Prostate gland (tissue), 2 donors: Measurements from ENCODE around the gene CARS2. TPM values are rescaled to one million over a fixed set of nuclear protein-coding genes. Genes with fewer than 3 reads are reported as not detected.

Experiments used
- DNase-seq: peaks from one replicate; pipeline ENCODE4 v3.0.0-alpha.2; 2019; ENCODE audit warnings: low spot score
- H3K27ac ChIP-seq, 2 donors: fragments of 200-600 bp; sonication (generic); 2 replicates each; pipeline ENCODE4 v1.5.1; 2017 to 2019
- H3K27me3 ChIP-seq: fragments of 200-600 bp; sonication (generic); replicated peaks from 2 replicates; pipeline ENCODE4 v1.5.1; 2019; ENCODE audit not compliant: insufficient read depth
- H3K36me3 ChIP-seq, 2 donors: fragments of 200-600 bp; sonication (generic); 1 replicate in 1 of 2; 2 replicates in 1 of 2; pipeline versions ENCODE4 v1.5.1 to v1.8.1; 2017 to 2019
- H3K4me1 ChIP-seq: fragments of 200-600 bp; sonication (generic); replicated peaks from 2 replicates; pipeline ENCODE4 v1.5.1; 2019
- H3K4me3 ChIP-seq, 2 donors: fragments of 200-600 bp; sonication (generic); 2 replicates each; pipeline ENCODE4 v1.5.1; 2017 to 2019
- H3K9me3 ChIP-seq: fragments of 200-600 bp; sonication (generic); 2 replicates; pipeline ENCODE4 v1.5.1; 2017
- POLR2A ChIP-seq: fragments of 450-650 bp; IDR thresholded peaks from one replicate; pipeline ENCODE4 v1.6.1; 2016; ENCODE audit warnings: antibody characterized with exemption, mild to moderate bottlenecking
- POLR2AphosphoS5 ChIP-seq: sonication (generic); formaldehyde crosslinking; IDR thresholded peaks from one replicate; pipeline ENCODE4 v1.6.1; 2017; ENCODE audit warnings: antibody characterized with exemption
- WGBS: methylation state at CpG from one replicate; pipeline ENCODE4 v1.1.5; 2018; 5-methylcytosine and 5-hydroxymethylcytosine counted together
- intact Hi-C: fragments of 100-400 bp; cut with DNase I; formaldehyde crosslinking; loops from one replicate; pipeline ENCODE4 v1.14.2; 2022
- total RNA-seq, 2 donors: library from RNA; depleted of rRNA; stranded (reverse); fragments of >200 nt; gene quantifications; one replicate each; pipeline ENCODE4 v1.1.0, GENCODE V29; 2016
- TF ChIP-seq, protein P1 (sequence below), 4 experiments: fragments of 200-600 bp in 2 of 4; fragments of 450-650 bp in 2 of 4; sonication (generic) in 2 of 4; IDR thresholded peaks; 1 replicate in 3 of 4; 2 replicates in 1 of 4; pipeline ENCODE4 v1.5.1; 2016 to 2019; ENCODE audit warnings: antibody characterized with exemption in 4 of 4, mild to moderate bottlenecking in 2 of 4, moderate library complexity in 2 of 4

CARS2 gene
- total RNA-seq, 2 donors from 2014 or later = 40.5 to 85.5 TPM

- TF ChIP-seq POLR2AphosphoS5 (no peak), POLR2A (no peak)
- TF ChIP-seq, protein P1, sequence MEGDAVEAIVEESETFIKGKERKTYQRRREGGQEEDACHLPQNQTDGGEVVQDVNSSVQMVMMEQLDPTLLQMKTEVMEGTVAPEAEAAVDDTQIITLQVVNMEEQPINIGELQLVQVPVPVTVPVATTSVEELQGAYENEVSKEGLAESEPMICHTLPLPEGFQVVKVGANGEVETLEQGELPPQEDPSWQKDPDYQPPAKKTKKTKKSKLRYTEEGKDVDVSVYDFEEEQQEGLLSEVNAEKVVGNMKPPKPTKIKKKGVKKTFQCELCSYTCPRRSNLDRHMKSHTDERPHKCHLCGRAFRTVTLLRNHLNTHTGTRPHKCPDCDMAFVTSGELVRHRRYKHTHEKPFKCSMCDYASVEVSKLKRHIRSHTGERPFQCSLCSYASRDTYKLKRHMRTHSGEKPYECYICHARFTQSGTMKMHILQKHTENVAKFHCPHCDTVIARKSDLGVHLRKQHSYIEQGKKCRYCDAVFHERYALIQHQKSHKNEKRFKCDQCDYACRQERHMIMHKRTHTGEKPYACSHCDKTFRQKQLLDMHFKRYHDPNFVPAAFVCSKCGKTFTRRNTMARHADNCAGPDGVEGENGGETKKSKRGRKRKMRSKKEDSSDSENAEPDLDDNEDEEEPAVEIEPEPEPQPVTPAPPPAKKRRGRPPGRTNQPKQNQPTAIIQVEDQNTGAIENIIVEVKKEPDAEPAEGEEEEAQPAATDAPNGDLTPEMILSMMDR (IDR thresholded peaks at IDR 0.05) = no peak
- no peak overlapping the region for H3K27ac ChIP-seq
- peaks cover 6% of the 10 kb centered on the region for H3K4me1 ChIP-seq
- 65% methylated on average over 13 of the region's 13 CpGs for WGBS
- no peaks in the 10 kb centered on the region for H3K27me3 ChIP-seq
- no peak overlapping the region for H3K4me3 ChIP-seq
- DNase-seq = no peak
- H3K9me3 ChIP-seq = no peaks in the 10 kb centered on the region
- intact Hi-C loops = loop anchor here (10.0 kb wide), 1 partner anchor 71 kb away; the partner anchor contains the start of gene ING1
- peaks cover under 1 to 6% of the 10 kb centered on the region in 2 donors for H3K36me3 ChIP-seq
Measured at GRCh38 chr13:110643768-110644421, 62.0 kb downstream of the CARS2 start.

- peaks cover 6 to 8% of the 10 kb centered on the region in 2 donors for H3K36me3 ChIP-seq
- TF ChIP-seq POLR2AphosphoS5 (no peak), POLR2A (no peak)
- TF ChIP-seq, protein P1 (IDR thresholded peaks at IDR 0.05) = no peak
- no peak for DNase-seq
- 56% methylated on average over 11 of the region's 11 CpGs for WGBS
- H3K4me1 ChIP-seq = peaks cover 6% of the 10 kb centered on the region
- H3K27me3 ChIP-seq = no peaks in the 10 kb centered on the region
- H3K4me3 ChIP-seq = no peak overlapping the region
- intact Hi-C loops = loop anchor here (10.0 kb wide), 1 partner anchor 71 kb away; the partner anchor contains the start of gene ING1
- no peak overlapping the region for H3K27ac ChIP-seq
- H3K9me3 ChIP-seq = no peaks in the 10 kb centered on the region
Measured at GRCh38 chr13:110643324-110643723, 62.6 kb downstream of the CARS2 start.

- Histone ChIP-seq H3K9me3 (no peaks in the 10 kb centered on the region), H3K27ac (no peak overlapping the region), H3K4me3 (no peak overlapping the region), H3K27me3 (no peaks in the 10 kb centered on the region), H3K4me1 (peaks cover 6% of the 10 kb centered on the region), H3K36me3 (peaks cover 7 to 10% of the 10 kb centered on the region in 2 donors)
- WGBS = 90% methylated on average over 40 of the region's 40 CpGs
- TF ChIP-seq, protein P1 (IDR thresholded peaks at IDR 0.05) = no peak
- TF ChIP-seq POLR2A (no peak), POLR2AphosphoS5 (no peak)
- DNase-seq = no peak
- intact Hi-C loops = loop anchor here (10.0 kb wide), 1 partner anchor 72 kb away; the partner anchor contains the start of gene ING1
Measured at GRCh38 chr13:110642291-110642981, 63.5 kb downstream of the CARS2 start.

- Histone ChIP-seq H3K27ac (no peak overlapping the region), H3K36me3 (peaks cover 10 to 14% of the 10 kb centered on the region in 2 donors), H3K27me3 (no peaks in the 10 kb centered on the region), H3K4me3 (no peak overlapping the region), H3K9me3 (no peaks in the 10 kb centered on the region), H3K4me1 (peaks cover 6% of the 10 kb centered on the region)
- 64% methylated on average over 29 of the region's 29 CpGs for WGBS
- no peak for DNase-seq
- TF ChIP-seq, protein P1 (IDR thresholded peaks at IDR 0.05) = no peak
- no peak for TF ChIP-seq POLR2AphosphoS5
- no peak for TF ChIP-seq POLR2A
- intact Hi-C loops = loop anchor here (10.0 kb wide), 1 partner anchor 73 kb away; the partner anchor contains the start of gene ING1
Measured at GRCh38 chr13:110641055-110642015, 64.6 kb downstream of the CARS2 start.
